SK-N-SH (cell line): ENCODE results near the gene CCHCR1.

Experiments
- ELF1 ChIP-seq: IDR thresholded peaks from 2 replicates; pipeline ENCODE4 v1.4.0; 2012
- EZH2phosphoT487 ChIP-seq: fragments of 200-600 bp; sonication (generic); IDR thresholded peaks from 2 replicates; pipeline ENCODE4 v1.6.1; 2017; ENCODE audit warnings: low read depth, mixed run types, mild to moderate bottlenecking, antibody characterized with exemption, moderate library complexity, borderline replicate concordance
- TCF12 ChIP-seq: IDR thresholded peaks from 2 replicates; pipeline ENCODE4 v1.4.0; 2012
- TF ChIP-seq, protein P1 (sequence below): fragments of 200-600 bp; sonication (generic); IDR thresholded peaks from 2 replicates; pipeline ENCODE4 v1.6.1; 2017; ENCODE audit warnings: antibody characterized with exemption, mild to moderate bottlenecking, moderate library complexity

DNA sequence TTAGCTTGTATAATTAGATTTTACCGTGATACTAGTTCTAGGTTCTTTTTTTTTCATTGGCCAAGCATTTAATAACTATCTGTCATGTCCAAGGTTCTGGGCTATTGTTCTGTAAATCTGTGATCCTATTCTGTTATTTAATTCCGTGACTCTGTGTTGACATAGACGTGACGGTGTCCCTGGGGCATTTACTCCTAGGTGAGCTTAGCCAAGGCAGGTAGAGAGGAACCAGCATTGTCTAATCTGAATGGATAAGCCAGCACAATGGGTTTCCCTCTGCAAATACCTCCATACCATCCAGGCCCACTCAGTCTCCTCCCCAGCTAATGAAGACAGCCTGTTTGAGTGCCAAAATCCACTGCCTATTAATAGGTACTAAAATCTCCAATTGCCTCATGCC lies 28.5 kb downstream of the CCHCR1 start:
- TF ChIP-seq, protein P1, sequence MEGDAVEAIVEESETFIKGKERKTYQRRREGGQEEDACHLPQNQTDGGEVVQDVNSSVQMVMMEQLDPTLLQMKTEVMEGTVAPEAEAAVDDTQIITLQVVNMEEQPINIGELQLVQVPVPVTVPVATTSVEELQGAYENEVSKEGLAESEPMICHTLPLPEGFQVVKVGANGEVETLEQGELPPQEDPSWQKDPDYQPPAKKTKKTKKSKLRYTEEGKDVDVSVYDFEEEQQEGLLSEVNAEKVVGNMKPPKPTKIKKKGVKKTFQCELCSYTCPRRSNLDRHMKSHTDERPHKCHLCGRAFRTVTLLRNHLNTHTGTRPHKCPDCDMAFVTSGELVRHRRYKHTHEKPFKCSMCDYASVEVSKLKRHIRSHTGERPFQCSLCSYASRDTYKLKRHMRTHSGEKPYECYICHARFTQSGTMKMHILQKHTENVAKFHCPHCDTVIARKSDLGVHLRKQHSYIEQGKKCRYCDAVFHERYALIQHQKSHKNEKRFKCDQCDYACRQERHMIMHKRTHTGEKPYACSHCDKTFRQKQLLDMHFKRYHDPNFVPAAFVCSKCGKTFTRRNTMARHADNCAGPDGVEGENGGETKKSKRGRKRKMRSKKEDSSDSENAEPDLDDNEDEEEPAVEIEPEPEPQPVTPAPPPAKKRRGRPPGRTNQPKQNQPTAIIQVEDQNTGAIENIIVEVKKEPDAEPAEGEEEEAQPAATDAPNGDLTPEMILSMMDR = no peak
- TF ChIP-seq ELF1 (no peak), EZH2phosphoT487 (no peak), TCF12 (no peak)
